ENCODE data around the gene ST7L. TPM values are rescaled to one million over a fixed set of nuclear protein-coding genes. Genes with fewer than 3 reads are reported as not detected.
A peak's percentile ranks its signal among the peaks of the same experiment; 100 is the strongest.
"Not testable (repeated sequence)": the region's sequence is repeated elsewhere in the genome, so short reads cannot be mapped to it uniquely, and the experiment has no call there.

ST7L gene
- total and polyA plus RNA-seq, 2 experiments from 2014 or later: 13.9 to 21.0 TPM

DNA sequence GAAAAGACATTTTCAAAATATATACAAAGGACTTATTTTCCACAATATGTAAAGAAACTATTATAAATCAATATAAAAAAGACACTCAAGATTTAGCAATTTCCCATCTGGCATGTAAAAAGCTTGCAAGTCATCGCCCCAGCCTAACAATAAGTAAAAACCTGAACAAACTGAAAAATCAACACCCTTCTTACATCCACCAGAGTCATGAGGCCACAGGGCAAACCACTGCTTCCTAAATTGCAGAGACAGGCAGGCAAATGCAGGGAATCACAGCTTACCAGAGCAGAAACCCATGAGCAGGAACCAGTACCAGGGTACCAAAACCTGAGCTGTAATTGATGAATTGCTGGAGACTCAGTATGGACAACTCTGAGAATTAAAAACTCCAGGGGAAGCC is 126.9 kb downstream of the ST7L start:
- H3F3A ChIP-seq (ENCODE audit: insufficient read depth): no peaks in the 10 kb centered on the region
- H3K27ac ChIP-seq: no peak overlapping the region
- in situ Hi-C loops (cut with MboI): no loop called here
- no peaks in the 10 kb centered on the region for H3K27me3 ChIP-seq (replicated peaks; ENCODE audit: insufficient read depth)
- TF ChIP-seq EZH2phosphoT487 (IDR thresholded peaks at IDR 0.05; ENCODE audit: insufficient read depth, low read depth) (no peak), EZH2 (IDR thresholded peaks at IDR 0.05; ENCODE audit: insufficient read depth, poor library complexity, severe bottlenecking) (no peak)
- no peak overlapping the region for H3K4me2 ChIP-seq (ENCODE audit: unreplicated experiment)
- WGBS, 2 experiments (ENCODE audit: low coverage in 1 of 2, low lambda C conversion rate in 2 of 2, missing lambda C conversion rate in 2 of 2): 94 to 96% methylated on average over 1 of the region's 1 CpG
- H4K20me1 ChIP-seq (ENCODE audit: insufficient read depth): no peaks in the 10 kb centered on the region
- H3K4me1 ChIP-seq (ENCODE audit: insufficient read depth): no peaks in the 10 kb centered on the region
- H3K9me2 ChIP-seq (ENCODE audit: insufficient read depth): no peaks in the 10 kb centered on the region
- H3K9ac ChIP-seq: no peak overlapping the region
- H3K36me3 ChIP-seq (ENCODE audit: low read depth): no peaks in the 10 kb centered on the region
- no peak overlapping the region for H2AFZ ChIP-seq
- H3K9me3 ChIP-seq (ENCODE audit: low read depth): no peaks in the 10 kb centered on the region
- no peak for DNase-seq
- H3K4me3 ChIP-seq: no peak overlapping the region
- no peaks in the 10 kb centered on the region for H3K79me2 ChIP-seq (ENCODE audit: insufficient read depth)

DNA sequence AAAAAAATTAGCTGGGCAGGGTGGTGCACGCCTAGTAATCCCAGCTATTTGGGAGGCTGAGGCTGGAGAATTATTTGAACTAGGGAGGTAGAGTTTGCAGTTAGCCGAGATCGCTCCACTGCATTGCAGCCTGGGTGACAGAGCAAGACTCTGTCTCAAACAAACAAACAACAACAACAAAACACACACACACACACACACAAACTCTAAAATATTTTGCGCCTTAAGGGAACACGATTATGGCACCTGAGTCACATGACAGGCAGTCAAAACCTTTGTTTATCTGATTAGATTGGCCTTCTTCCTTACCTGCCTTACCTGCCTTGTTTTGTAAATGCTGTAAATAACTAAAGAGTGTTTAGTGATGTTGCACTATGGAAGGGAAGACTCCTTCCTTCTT is 130.8 kb downstream of the ST7L start:
- TF ChIP-seq EZH2 (IDR thresholded peaks at IDR 0.05; ENCODE audit: insufficient read depth, poor library complexity, severe bottlenecking): no peak
- TF ChIP-seq EZH2phosphoT487 (IDR thresholded peaks at IDR 0.05; ENCODE audit: insufficient read depth, low read depth): no peak
- H3K36me3 ChIP-seq (ENCODE audit: low read depth): no peaks in the 10 kb centered on the region
- H3K9me3 ChIP-seq (ENCODE audit: low read depth): no peaks in the 10 kb centered on the region
- in situ Hi-C loops (cut with MboI): no loop called here
- no peaks in the 10 kb centered on the region for H3K79me2 ChIP-seq (ENCODE audit: insufficient read depth)
- no peak overlapping the region for H3K4me2 ChIP-seq (ENCODE audit: unreplicated experiment)
- H3K4me1 ChIP-seq (ENCODE audit: insufficient read depth): no peaks in the 10 kb centered on the region
- H2AFZ ChIP-seq: no peak overlapping the region
- DNase-seq: no peak
- no peak overlapping the region for H3K4me3 ChIP-seq
- no peak overlapping the region for H3K9ac ChIP-seq
- no peaks in the 10 kb centered on the region for H4K20me1 ChIP-seq (ENCODE audit: insufficient read depth)
- H3F3A ChIP-seq (ENCODE audit: insufficient read depth): no peaks in the 10 kb centered on the region
- H3K27ac ChIP-seq: no peak overlapping the region
- H3K9me2 ChIP-seq (ENCODE audit: insufficient read depth): no peaks in the 10 kb centered on the region
- 98 to 99% methylated on average over 5 of the region's 5 CpGs for WGBS, 2 experiments (ENCODE audit: low coverage in 1 of 2, low lambda C conversion rate in 2 of 2, missing lambda C conversion rate in 2 of 2)
- H3K27me3 ChIP-seq (replicated peaks; ENCODE audit: insufficient read depth): no peaks in the 10 kb centered on the region

DNA sequence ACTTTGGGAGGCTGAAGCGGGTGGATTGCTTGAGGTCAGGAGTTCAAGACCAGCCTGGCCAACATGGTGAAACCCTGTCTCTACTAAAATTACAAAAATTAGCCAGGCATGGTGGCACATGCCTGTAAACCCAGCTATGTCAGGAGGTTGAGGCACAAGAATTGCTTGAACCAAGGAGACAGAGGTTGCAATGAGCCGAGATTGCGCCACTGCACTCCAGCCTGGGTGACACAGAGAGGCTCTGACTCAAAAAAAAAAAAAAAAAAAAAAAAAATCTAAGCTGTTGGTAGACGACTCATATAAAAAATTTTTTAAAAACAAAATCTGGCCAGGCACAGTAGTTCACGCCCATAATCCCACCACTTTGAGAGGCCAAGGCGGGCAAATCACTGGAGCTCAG is 131.3 kb downstream of the ST7L start:
- H3K27me3 ChIP-seq (replicated peaks; ENCODE audit: insufficient read depth); H3K27ac ChIP-seq; H3K79me2 ChIP-seq (ENCODE audit: insufficient read depth); H3K9me2 ChIP-seq (ENCODE audit: insufficient read depth); H3K9me3 ChIP-seq (ENCODE audit: low read depth); H3K4me2 ChIP-seq (ENCODE audit: unreplicated experiment); H3K9ac ChIP-seq; H4K20me1 ChIP-seq (ENCODE audit: insufficient read depth); H2AFZ ChIP-seq; H3F3A ChIP-seq (ENCODE audit: insufficient read depth); in situ Hi-C loops (cut with MboI); H3K4me3 ChIP-seq; H3K36me3 ChIP-seq (ENCODE audit: low read depth); H3K4me1 ChIP-seq (ENCODE audit: insufficient read depth): not testable (repeated sequence)
- DNase-seq: peak; percentile 32
- WGBS, 2 experiments (ENCODE audit: low coverage in 1 of 2, low lambda C conversion rate in 2 of 2, missing lambda C conversion rate in 2 of 2): 70 to 80% methylated on average over 6 of the region's 6 CpGs

DNA sequence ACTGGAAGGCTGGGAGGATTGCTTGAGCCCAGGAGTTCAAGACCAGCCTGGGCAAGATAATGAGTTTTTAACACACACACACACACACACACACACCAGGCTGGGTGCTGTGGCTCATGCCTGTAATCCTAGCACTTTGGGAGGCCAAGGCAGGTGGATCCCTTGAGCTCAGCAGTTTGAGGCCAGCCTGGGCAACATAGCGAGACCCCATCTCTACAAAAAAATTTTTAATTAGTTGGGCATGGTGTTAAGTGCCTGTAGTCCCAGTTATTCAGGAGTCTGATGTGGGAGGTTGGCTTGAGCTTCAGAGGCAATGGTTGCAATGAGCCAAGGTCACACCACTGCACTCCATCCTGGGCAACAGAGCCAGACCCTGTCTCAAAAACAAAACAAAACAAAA is 132.9 kb downstream of the ST7L start:
- H3F3A ChIP-seq (ENCODE audit: insufficient read depth); H3K9me3 ChIP-seq (ENCODE audit: low read depth); in situ Hi-C loops (cut with MboI); H3K27me3 ChIP-seq (replicated peaks; ENCODE audit: insufficient read depth); H3K79me2 ChIP-seq (ENCODE audit: insufficient read depth); H3K27ac ChIP-seq; H3K4me1 ChIP-seq (ENCODE audit: insufficient read depth); H2AFZ ChIP-seq; H3K36me3 ChIP-seq (ENCODE audit: low read depth); H3K9me2 ChIP-seq (ENCODE audit: insufficient read depth); H4K20me1 ChIP-seq (ENCODE audit: insufficient read depth); H3K4me2 ChIP-seq (ENCODE audit: unreplicated experiment); DNase-seq; H3K9ac ChIP-seq; H3K4me3 ChIP-seq: not testable (repeated sequence)
- 75 to 78% methylated on average over 1 of the region's 1 CpG for WGBS, 2 experiments (ENCODE audit: low coverage in 1 of 2, low lambda C conversion rate in 2 of 2, missing lambda C conversion rate in 2 of 2)

DNA sequence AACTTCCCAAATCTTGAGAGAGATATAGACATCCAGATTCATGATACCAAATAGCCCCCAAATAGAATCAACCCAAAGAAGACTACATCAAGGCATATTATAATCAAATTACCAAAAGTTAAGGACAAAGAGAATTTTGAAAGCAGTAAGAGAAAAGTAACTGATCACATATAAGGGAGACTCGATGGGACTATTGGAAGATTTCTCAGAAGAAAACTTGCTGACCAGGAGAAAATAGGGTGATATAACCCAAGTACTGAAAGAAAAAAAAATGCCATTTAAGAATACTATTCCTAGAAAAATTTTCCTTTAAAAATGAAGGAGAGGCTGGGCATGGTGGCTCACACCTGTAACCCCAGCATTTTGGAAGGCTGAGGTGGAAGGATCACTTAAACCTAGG is 140.6 kb downstream of the ST7L start:
- Histone ChIP-seq H3K27ac (no peak overlapping the region), H3K4me1 (ENCODE audit: insufficient read depth) (no peaks in the 10 kb centered on the region), H2AFZ (no peak overlapping the region), H3K9me3 (ENCODE audit: low read depth) (peaks cover 5% of the 10 kb centered on the region), H3F3A (ENCODE audit: insufficient read depth) (no peaks in the 10 kb centered on the region), H3K4me2 (ENCODE audit: unreplicated experiment) (no peak overlapping the region), H3K36me3 (ENCODE audit: low read depth) (no peaks in the 10 kb centered on the region), H3K9ac (no peak overlapping the region), H3K4me3 (no peak overlapping the region), H3K27me3 (replicated peaks; ENCODE audit: insufficient read depth) (no peaks in the 10 kb centered on the region), H4K20me1 (ENCODE audit: insufficient read depth) (no peaks in the 10 kb centered on the region), H3K79me2 (ENCODE audit: insufficient read depth) (no peaks in the 10 kb centered on the region), H3K9me2 (ENCODE audit: insufficient read depth) (no peaks in the 10 kb centered on the region)
- TF ChIP-seq EZH2 (IDR thresholded peaks at IDR 0.05; ENCODE audit: insufficient read depth, poor library complexity, severe bottlenecking): no peak
- TF ChIP-seq EZH2phosphoT487 (IDR thresholded peaks at IDR 0.05; ENCODE audit: insufficient read depth, low read depth): no peak
- in situ Hi-C loops (cut with MboI): no loop called here
- DNase-seq: no peak
- 91 to 93% methylated on average over 1 of the region's 1 CpG for WGBS, 2 experiments (ENCODE audit: low coverage in 1 of 2, low lambda C conversion rate in 2 of 2, missing lambda C conversion rate in 2 of 2)

All from GM23248 (cell line).